ENCODE results near the gene GPC2.

DNA sequence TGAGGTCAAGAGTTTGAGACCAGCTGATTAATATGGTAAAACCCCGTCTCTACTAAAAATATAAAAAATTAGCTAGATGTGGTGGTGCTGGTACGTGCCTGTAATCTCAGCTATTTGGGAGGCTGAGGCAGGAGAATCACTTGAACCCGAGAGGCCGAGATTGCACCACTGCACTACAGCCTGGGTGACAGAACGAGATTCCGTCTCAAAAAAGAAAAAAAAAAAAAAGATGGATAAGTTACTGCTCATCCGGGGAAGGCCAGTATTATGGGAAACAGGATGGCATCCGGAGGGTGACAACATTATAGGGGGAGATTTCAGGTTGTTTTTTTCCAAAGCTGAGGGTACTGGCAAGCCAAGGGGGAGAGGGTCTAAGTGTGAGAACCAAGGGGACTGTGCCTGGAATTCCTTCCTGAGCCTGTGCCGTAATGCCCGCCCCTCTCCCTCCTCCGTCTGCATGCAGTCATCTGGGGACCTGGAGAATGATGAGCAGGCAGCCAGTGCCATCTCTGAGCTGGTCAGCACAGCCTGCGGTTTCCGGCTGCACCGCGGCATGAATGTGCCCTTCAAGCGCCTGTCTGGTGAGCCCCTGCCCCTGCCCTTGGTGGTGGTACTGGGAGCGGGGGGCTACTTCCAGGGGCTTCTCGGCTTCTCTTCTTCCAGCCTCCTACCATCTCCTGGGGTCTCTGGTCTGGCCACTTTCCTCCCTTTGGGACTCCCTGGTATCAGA is 24.1 kb downstream of the GPC2 start:
- TF ChIP-seq, protein P1, sequence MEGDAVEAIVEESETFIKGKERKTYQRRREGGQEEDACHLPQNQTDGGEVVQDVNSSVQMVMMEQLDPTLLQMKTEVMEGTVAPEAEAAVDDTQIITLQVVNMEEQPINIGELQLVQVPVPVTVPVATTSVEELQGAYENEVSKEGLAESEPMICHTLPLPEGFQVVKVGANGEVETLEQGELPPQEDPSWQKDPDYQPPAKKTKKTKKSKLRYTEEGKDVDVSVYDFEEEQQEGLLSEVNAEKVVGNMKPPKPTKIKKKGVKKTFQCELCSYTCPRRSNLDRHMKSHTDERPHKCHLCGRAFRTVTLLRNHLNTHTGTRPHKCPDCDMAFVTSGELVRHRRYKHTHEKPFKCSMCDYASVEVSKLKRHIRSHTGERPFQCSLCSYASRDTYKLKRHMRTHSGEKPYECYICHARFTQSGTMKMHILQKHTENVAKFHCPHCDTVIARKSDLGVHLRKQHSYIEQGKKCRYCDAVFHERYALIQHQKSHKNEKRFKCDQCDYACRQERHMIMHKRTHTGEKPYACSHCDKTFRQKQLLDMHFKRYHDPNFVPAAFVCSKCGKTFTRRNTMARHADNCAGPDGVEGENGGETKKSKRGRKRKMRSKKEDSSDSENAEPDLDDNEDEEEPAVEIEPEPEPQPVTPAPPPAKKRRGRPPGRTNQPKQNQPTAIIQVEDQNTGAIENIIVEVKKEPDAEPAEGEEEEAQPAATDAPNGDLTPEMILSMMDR (IDR thresholded peaks at IDR 0.05), result no peak
- no peak for TF ChIP-seq POLR2A (IDR thresholded peaks at IDR 0.05)
- TF ChIP-seq EP300 (IDR thresholded peaks at IDR 0.05), result no peak
